Measurements from ENCODE around the gene TSPAN17.

Gene TSPAN17

DNA sequence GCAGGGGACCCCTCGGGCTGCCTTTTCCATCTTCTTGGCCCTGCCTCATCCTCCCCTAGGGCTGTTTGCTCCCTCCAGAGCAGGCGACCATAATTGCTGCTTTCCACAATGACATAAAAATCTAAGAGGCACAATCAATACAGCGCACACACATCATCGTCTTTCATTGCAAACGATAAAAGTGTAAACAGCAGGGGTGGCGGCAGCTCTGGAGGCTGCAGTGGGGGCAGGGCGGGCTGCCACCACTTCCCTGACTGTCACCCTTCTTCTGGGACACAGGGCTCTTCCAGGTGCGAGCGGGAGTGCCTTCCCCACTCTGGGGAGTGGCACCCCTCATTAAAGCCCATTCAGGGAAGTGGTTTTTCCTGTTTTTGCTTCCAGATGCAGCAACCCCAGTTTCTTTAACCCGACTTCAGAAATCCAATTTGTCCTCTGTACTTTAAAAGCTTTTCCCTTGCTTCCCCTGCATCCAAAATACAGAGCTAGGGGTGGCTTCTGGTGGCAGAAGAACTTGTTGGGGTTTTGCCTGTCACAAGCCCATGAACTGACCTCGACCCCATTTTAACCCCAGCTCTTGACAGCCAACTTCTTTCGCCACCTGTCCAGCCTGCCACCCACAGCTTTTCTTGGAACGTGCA lies 45.7 kb downstream of the TSPAN17 start:
- no peak overlapping the region for H3K4me3 ChIP-seq (ENCODE audit: low read depth, low read length)
- in situ Hi-C loops (cut with HindIII; ENCODE audit: low sequenced_read_pairs) = no loop called here
- TF ChIP-seq, protein P1, sequence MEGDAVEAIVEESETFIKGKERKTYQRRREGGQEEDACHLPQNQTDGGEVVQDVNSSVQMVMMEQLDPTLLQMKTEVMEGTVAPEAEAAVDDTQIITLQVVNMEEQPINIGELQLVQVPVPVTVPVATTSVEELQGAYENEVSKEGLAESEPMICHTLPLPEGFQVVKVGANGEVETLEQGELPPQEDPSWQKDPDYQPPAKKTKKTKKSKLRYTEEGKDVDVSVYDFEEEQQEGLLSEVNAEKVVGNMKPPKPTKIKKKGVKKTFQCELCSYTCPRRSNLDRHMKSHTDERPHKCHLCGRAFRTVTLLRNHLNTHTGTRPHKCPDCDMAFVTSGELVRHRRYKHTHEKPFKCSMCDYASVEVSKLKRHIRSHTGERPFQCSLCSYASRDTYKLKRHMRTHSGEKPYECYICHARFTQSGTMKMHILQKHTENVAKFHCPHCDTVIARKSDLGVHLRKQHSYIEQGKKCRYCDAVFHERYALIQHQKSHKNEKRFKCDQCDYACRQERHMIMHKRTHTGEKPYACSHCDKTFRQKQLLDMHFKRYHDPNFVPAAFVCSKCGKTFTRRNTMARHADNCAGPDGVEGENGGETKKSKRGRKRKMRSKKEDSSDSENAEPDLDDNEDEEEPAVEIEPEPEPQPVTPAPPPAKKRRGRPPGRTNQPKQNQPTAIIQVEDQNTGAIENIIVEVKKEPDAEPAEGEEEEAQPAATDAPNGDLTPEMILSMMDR (IDR thresholded peaks at IDR 0.05; ENCODE audit: low read depth, low read length) = no peak
- DNase-seq (ENCODE audit: low read depth, low spot score) = no peak

DNA sequence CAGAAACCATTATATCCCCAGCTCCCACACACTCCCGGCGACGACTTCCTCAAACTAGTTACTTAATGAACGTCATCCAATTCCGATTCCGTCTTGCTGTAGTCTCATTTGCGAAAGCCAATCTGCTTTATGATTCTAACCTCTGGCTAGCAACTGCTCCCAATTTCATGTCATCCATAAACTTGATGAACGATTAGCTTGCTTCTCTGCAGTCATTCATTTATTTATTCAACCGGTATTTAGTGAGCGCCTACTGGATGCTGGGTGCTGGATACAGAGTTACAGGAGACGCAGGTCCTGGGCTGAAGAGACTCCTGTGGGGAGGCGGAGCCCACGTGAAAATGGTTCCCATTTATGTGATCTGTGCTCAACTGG lies 46.2 kb downstream of the TSPAN17 start:
- in situ Hi-C loops (cut with HindIII; ENCODE audit: low sequenced_read_pairs) = no loop called here
- H3K4me3 ChIP-seq (ENCODE audit: low read depth, low read length) = no peak overlapping the region
- TF ChIP-seq, protein P1 (IDR thresholded peaks at IDR 0.05; ENCODE audit: low read depth, low read length) = no peak
- DNase-seq (ENCODE audit: low read depth, low spot score) = no peak

DNA sequence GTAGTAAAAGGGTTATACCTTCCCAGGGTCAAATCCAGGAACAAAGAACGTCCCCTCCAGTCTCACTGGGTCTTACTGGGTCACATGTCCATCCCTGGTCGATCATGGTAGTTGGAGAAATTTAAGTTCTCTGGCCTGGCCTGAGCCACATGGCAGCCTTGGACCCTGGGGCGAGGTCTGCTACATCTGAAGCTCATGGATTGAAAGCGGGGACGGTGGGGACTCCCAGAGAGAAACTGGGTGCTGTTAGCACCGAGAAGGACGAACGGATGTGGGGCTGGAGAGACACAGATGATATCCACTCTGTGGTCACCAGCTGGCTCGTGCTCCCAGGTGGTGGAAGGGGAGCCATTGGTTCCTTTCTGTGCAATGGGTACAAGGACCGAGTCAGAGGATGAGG lies 46.9 kb downstream of the TSPAN17 start:
- in situ Hi-C loops (cut with HindIII; ENCODE audit: low sequenced_read_pairs) = no loop called here
- DNase-seq (ENCODE audit: low read depth, low spot score) = no peak
- TF ChIP-seq, protein P1 (IDR thresholded peaks at IDR 0.05; ENCODE audit: low read depth, low read length) = no peak
- no peak overlapping the region for H3K4me3 ChIP-seq (ENCODE audit: low read depth, low read length)

- TF ChIP-seq, protein P1 (IDR thresholded peaks at IDR 0.05; ENCODE audit: low read depth, low read length) = no peak
- no peak overlapping the region for H3K4me3 ChIP-seq (ENCODE audit: low read depth, low read length)
- in situ Hi-C loops (cut with HindIII; ENCODE audit: low sequenced_read_pairs) = no loop called here
- DNase-seq (ENCODE audit: low read depth, low spot score) = no peak
These were observed 47.3 kb downstream of the TSPAN17 start for GRCh38 chr5:176694631-176695030.

DNA sequence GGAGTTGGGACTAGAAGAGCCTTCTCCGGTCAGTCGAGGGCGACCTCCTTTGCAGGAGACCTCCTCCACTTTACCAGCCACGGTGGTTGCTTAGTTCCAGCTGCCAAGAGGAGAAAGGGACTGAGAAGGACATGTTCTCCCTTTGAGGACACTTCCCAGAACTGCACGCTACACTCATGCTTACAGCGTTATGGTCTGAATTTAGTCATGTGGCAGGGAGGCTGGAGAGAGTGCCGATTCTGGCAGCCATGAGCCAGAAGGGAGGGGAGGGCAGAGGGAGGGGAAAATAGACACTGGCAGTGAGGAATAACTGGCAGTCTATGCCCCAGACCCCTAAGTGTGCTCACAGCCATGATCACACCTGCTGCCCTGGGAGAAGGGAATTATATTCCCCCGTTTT lies 47.8 kb downstream of the TSPAN17 start:
- in situ Hi-C loops (cut with HindIII; ENCODE audit: low sequenced_read_pairs) = no loop called here
- H3K4me3 ChIP-seq (ENCODE audit: low read depth, low read length) = no peak overlapping the region
- TF ChIP-seq, protein P1 (IDR thresholded peaks at IDR 0.05; ENCODE audit: low read depth, low read length) = no peak
- no peak for DNase-seq (ENCODE audit: low read depth, low spot score)

DNA sequence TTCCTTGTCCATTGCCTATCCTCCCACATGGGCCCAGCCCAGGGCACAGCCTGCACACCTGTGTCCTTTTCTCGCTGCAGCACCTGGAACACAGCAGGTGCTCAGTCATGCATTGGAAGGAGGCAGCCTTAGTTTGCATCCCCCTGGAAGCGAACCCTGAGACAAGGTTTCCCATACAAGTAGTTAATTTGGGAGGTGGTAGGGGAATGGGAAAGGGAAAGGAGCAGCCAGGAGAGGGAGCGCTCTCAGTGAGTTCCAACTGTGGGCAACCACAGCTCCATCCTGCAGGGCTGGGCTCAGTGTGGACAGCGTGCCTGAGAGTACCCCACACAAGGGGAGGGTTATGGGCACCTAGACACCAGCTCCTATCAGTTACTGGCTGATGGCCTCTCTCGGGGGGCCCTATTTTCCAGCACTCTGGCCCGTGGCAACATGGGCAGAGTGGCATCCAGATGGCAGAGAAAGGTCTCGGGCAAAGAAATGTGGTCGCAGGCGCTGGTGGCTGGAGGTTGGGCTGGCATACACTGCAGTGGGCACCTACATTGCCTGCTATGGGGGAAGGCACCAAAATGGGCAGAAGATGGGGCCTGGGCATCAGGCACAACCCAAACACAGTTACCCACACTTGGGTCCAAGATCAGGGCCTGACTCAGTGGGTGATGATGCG lies 50.1 kb downstream of the TSPAN17 start:
- TF ChIP-seq, protein P1 (IDR thresholded peaks at IDR 0.05; ENCODE audit: low read depth, low read length) = no peak
- DNase-seq (ENCODE audit: low read depth, low spot score) = no peak
- no peak overlapping the region for H3K4me3 ChIP-seq (ENCODE audit: low read depth, low read length)
- in situ Hi-C loops (cut with HindIII; ENCODE audit: low sequenced_read_pairs) = no loop called here

All from astrocyte of the spinal cord (primary cell).